CD4-positive, alpha-beta T cell treated with Interleukin-15 for 1 hour (primary cell): ENCODE measurements around the gene SEC14L2.
"Not testable (repeated sequence)": the region's sequence is repeated elsewhere in the genome, so short reads cannot be mapped to it uniquely, and the experiment has no call there.

Source experiments
- DNase-seq: peaks from one replicate; pipeline ENCODE4 v3.0.0-alpha.2; 2020

Gene SEC14L2

GRCh38 chr22:30460147-30460546 is 63.3 kb downstream of the SEC14L2 start:
- no peak for DNase-seq

GRCh38 chr22:30460555-30460954 is 63.7 kb downstream of the SEC14L2 start:
- DNase-seq: not testable (repeated sequence)

- no peak for DNase-seq
Measured at GRCh38 chr22:30469165-30469564, 72.3 kb downstream of the SEC14L2 start.

GRCh38 chr22:30470655-30471054 is 73.8 kb downstream of the SEC14L2 start:
- DNase-seq: no peak

- DNase-seq: no peak
Measured at GRCh38 chr22:30471616-30472318, 74.9 kb downstream of the SEC14L2 start, which contains the start of gene SEC14L3. SEC14L3 (minus strand) TSS chr22:30472017; CDS start chr22:30471958, 59 bp downstream.

GRCh38 chr22:30472994-30473720 is 76.3 kb downstream of the SEC14L2 start:
- DNase-seq: no peak

GRCh38 chr22:30474121-30474520 is 77.3 kb downstream of the SEC14L2 start:
- no peak for DNase-seq
